GM21825 (cell line): ENCODE measurements around the gene TMEM185A.
"Not testable (repeated sequence)": the region's sequence is repeated elsewhere in the genome, so short reads cannot be mapped to it uniquely, and the experiment has no call there.

ENCODE experiments used
- ATAC-seq: cut with Tn5 transposase; IDR thresholded peaks from one replicate; pipeline ENCODE4 v1.9.1; 2021; ENCODE audit warnings: mild to moderate bottlenecking, moderate library complexity; ENCODE audit not compliant: unreplicated experiment

Gene TMEM185A

GRCh38 chrX:149631234-149632165, at the start of gene TMEM185A:
TMEM185A (minus strand) TSS chrX:149631792; CDS start chrX:149631580, 212 bp downstream.
- peak; percentile 81 for ATAC-seq

DNA sequence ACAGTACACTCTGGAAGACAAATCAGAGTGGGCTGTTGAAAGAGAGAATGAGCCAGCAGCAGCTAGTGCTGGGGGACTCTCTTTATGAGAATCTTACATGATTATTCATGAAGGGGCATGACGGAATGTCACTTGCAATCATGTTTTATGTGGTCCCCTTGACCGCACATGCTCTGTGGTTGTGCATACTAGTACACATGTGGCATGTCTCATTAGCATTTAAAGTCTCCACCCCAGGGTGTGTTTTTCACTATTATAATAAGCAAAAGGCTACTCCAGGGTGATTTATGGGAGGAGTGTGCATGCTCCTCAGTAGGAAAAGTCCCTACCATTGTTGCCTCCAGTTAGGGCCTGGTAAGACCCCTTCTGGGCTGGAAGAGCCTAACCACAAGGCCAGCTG, 49.6 kb upstream of the TMEM185A start:
- no peak for ATAC-seq

GRCh38 chrX:149679164-149679678, 47.6 kb upstream of the TMEM185A start:
- ATAC-seq = not testable (repeated sequence)

- not testable (repeated sequence) for ATAC-seq
These were observed 44.0 kb upstream of the TMEM185A start for GRCh38 chrX:149675554-149675953.

DNA sequence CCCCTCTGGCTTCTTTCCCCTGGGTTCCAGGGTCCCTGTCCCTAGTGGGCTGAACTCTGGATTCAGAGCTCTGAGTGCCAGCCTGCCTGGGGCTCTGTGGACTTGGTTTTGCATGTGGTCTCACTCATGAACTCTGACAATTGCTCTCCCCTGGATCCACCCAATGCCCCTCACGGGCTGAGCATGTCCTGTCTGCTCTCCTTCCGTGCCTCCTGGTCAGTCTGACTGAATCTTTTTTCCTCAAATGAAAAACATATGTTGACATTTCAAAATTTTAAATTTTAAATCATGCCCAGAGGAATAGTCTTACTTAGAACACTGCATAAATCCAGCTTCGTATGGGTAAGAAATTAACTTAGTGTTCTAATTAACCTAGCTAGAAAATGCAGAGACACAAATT, 43.5 kb upstream of the TMEM185A start:
- not testable (repeated sequence) for ATAC-seq

- ATAC-seq = not testable (repeated sequence)
These were observed 29.0 kb upstream of the TMEM185A start for GRCh38 chrX:149660613-149661012.

DNA sequence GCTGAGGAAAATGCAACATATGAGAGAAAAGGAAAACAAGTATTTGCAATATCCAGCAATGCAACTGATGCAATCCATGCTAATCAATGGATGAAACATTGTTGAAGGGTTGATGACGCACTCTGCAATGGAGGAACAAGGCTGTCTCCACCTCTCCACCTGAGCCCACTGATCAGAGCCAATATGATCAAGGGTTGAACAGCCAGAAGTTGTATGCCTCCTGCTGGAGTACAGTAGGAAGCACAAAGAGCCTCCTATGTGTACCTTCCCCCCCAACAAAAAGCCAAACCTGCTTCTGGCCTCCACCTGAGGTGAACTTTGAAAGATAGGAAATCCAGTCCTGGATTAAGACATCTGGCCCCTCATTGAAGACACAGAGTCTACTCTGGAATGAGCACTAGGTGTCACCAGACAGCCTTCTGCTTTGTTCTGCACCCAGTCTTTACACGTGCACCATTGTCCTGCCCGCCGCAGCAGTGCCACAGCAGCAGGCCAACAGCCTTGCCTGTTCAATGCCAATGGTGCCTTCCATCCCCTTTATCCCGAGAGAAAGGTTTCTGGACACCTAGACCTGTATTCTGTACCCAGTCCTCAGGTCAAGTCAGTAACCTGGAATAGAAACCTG, 24.8 kb upstream of the TMEM185A start:
- ATAC-seq = not testable (repeated sequence)

DNA sequence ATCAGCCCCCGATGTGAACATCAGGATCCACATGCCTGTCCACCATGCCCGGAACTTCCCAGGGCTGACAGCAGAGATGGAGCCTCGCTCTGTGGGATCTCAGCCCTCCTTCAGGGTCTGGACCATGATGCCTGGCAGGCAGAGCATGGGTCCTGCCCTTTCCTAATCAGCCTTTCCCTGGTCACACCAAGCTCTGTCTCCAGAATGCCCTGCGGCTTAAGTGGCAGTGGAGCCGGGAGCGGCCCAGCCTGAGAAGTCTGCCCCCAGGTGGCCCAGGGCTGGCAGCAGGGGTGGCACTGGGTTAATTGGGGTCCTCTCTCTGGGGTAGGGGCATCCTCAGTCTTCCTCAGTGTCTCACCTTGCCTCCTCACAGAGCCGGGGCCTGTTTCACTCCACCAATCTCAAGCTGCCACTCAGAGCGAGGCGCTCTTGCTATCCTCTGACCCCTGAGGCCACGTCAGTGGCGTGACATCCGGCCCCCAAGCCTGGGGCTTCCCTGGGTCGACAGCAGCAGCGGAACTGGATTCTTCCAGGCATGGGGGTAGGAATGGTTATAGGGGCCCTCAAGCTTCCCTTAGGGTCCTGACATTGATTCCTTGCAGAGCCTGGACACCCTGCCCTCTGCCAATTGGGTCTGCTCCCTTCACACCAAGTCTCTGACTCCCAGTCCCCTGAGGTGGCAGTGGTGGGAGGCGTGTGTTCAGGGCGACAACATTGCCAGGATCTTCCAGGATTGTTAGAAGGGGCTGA, 20.8 kb upstream of the TMEM185A start:
- ATAC-seq = no peak

DNA sequence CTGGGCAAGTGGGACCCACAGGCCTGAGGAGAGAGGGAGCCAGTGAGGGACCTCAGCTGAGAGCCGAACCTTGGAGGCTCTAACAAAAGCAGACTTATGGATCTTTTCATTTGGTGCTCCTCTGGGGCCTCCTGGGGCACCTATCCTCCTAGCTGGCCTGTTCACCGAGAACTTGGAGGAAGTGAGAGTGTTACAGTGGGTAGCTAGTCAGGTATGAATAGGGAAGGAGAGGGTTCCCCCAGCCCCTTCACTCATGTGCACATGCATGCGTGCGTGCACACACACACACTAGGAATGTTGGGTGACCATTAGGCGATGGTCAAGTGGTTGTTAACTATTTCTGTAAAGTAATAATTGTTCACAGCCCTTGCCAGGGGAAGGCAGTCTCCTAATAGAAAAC, 18.6 kb upstream of the TMEM185A start:
- no peak for ATAC-seq

DNA sequence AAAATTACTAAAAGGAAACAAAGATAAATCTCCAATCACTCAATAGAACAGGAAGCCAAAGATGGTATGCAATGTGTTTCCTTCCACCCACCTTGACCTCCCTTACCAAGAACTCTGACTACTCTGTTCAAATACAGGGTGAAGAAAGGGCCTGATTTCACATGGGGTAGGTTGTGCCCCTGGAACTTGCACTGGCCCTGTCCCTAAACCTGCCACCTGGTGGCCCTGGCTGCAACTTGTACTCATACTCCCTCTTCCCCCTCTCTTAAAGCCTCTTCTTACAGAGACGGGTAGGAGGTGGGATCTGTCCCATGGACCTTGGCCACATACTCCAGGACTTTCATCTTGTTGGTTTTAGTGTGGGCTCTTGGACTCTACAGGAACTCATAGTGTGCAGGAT, 17.3 kb upstream of the TMEM185A start:
- ATAC-seq = no peak

DNA sequence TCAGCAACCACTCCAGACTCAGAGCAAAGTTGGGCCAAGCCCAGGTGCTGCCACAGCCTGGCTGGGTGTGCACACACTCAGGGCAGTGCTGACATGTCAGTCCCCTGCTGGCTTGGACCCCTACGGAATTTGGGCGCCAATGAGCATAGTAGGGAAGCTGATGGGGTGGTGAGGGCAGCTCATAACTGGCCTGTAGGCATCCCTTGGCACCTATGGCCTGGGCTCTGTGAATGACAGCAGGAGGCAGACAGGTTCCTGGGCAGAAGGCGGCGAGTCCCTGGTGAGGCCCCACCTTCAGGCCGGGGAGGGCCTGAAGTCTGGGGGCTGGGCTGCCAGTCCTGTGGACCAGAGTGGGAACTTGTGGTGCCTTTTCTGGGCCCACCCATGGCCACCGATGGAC, 15.9 kb upstream of the TMEM185A start:
- no peak for ATAC-seq

DNA sequence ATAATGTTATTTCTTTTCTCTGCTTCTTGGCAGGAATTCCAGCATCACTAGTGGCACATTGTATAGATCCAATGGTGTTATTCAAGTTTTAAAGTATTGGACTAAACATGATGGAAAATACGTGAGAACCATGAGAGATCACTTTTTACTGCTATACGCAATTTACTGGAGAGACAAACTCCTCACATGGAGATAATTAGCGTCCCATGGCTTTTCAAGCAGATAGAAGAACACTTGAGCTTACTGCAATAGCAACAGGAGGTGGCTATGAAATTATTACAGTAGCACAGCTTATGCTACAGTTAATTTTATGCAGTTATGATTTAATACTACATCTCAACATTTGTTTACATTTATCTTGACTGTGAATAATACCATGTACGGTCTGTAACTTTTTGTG, 11.9 kb upstream of the TMEM185A start:
- ATAC-seq = no peak

GRCh38 chrX:149641835-149642234, 10.2 kb upstream of the TMEM185A start:
- ATAC-seq = no peak

GRCh38 chrX:149641432-149641831, 9.8 kb upstream of the TMEM185A start:
- ATAC-seq = no peak

DNA sequence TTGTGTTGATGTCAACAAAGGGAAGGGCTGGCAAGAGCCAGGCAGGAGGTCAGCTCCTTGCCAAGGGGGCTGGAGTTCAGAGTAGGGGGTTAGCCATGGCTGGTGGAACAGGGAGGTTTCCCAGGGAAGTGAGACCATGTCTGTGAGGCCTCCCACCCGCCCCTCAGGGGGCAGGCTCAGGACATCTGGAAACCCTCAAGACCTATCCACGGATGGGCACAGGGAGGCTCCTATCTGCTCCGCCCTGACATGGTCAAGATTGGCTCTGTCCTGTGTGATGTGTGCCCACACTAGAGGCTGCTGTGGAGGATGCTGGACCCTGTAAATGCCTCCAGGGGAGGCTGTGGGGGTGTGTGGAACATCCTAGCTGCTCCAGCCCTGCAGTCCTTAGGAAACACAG, 8.0 kb upstream of the TMEM185A start:
- ATAC-seq = no peak

- ATAC-seq = no peak
These were observed 7.3 kb upstream of the TMEM185A start for GRCh38 chrX:149638860-149639259.

DNA sequence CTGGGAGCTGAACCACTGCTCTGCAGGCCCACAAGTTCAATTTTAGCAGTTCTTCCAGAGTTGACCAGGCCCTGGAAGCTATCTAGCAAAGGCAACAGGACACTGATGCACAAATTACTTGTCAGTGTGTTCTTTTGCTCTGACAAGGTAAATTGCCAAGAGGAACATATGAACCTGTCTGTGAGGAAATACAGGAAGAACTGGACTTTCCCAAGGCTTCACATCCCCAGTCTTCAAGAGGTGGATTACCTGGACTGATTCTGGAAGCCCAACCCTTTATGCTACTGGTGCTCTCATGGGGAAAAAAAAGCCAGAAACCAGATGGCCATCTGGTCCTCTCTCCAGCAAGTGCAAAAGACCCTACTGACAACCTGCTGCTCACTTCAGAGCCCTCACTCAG, 1.9 kb upstream of the TMEM185A start:
- ATAC-seq = no peak

DNA sequence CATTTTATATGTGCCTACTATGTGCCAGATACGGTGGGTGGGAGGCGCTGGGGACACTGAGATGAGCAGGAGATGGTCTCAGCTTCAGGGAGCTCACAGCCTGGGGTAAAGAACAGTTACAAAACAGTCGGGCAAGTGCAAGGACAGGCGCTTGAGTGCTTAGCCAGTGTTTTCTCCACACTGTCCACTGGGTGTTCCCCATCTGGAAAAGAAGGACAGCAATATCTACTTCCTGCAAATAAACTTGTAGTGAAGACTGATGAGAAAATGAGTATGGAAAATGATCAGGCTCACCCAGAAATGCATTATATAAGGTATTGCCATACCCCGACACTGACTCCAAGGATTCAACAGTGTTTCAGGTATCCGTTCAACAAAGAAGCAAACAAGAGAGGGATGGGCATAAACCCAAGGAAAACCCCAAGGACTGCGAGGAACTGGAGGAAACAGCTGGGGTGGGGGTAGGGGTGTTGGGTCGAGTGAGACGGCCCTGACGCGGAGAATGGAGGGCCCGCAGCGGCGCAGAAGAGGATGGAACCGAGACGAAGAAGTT, 835 bp downstream of the TMEM185A start:
- ATAC-seq = no peak

GRCh38 chrX:149629730-149630387, 1.7 kb downstream of the TMEM185A start:
- no peak for ATAC-seq

DNA sequence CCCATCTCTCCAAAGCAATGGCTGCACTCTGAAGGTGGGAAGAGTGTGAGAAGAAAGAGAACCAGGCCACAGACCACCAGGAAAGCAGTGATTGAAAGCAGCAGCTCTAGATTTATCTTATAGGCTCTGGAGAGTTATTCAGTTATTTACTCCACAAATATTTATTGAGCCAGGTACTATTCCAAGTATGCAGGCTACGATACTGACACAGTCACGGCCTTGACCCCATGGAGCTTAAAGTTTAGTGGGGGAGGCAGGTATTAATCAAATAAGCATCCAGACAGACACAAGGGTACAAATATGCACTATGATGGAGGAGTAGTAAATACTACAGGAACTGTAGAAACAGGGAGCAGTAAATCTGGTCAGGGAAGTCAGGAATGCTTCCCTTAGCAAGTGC, 2.8 kb downstream of the TMEM185A start:
- no peak for ATAC-seq
